ENCODE data around the gene FRY.

FRY gene

GRCh38 chr13:32266130-32266529, 234.6 kb downstream of the FRY start:
- DNase-seq = no peak

- no peak for DNase-seq
Measured at GRCh38 chr13:32267836-32268439, 236.4 kb downstream of the FRY start.

- DNase-seq = no peak
Measured at GRCh38 chr13:32272021-32272683, 240.6 kb downstream of the FRY start.

GRCh38 chr13:32277839-32278238, 246.3 kb downstream of the FRY start:
- DNase-seq = no peak

GRCh38 chr13:32278426-32278825, 246.9 kb downstream of the FRY start:
- no peak for DNase-seq

- DNase-seq = no peak
Measured at GRCh38 chr13:32281096-32281495, 249.5 kb downstream of the FRY start.

- no peak for DNase-seq
Measured at GRCh38 chr13:32282096-32282711, 250.6 kb downstream of the FRY start.

- DNase-seq = no peak
Measured at GRCh38 chr13:32284927-32285632, 253.5 kb downstream of the FRY start.

- no peak for DNase-seq
Measured at GRCh38 chr13:32285633-32285965, 254.0 kb downstream of the FRY start.

- no peak for DNase-seq
Measured at GRCh38 chr13:32297206-32297605, 265.6 kb downstream of the FRY start.

- DNase-seq = no peak
Measured at GRCh38 chr13:32298695-32299094, 267.1 kb downstream of the FRY start.

- DNase-seq = no peak
Measured at GRCh38 chr13:32299893-32300292, 268.3 kb downstream of the FRY start.

- no peak for DNase-seq
Measured at GRCh38 chr13:32300406-32300805, 268.8 kb downstream of the FRY start.

GRCh38 chr13:32300920-32301319, 269.3 kb downstream of the FRY start:
- DNase-seq = no peak

- DNase-seq = no peak
Measured at GRCh38 chr13:32302461-32302860, 270.9 kb downstream of the FRY start.

GRCh38 chr13:32305646-32306045, 274.1 kb downstream of the FRY start:
- DNase-seq = no peak

- no peak for DNase-seq
Measured at GRCh38 chr13:32309312-32310133, 277.9 kb downstream of the FRY start.

- DNase-seq = no peak
Measured at GRCh38 chr13:32310134-32310706, 278.6 kb downstream of the FRY start.

GRCh38 chr13:32311188-32311897, 279.8 kb downstream of the FRY start:
- no peak for DNase-seq

- DNase-seq = peak; percentile 23
Measured at GRCh38 chr13:32314271-32315237, 283.0 kb downstream of the FRY start.
